Measurements from ENCODE around the gene DIAPH2.
A peak's percentile ranks its signal among the peaks of the same experiment; 100 is the strongest.

Gene DIAPH2

GRCh38 chrX:97547877-97548578 is 863.4 kb downstream of the DIAPH2 start:
- TF ChIP-seq POU2F2 (IDR thresholded peaks at IDR 0.05; ENCODE audit: low read depth, low read length) (no peak), PAX5 (IDR thresholded peaks at IDR 0.05; ENCODE audit: insufficient read depth, low read length, severe bottlenecking) (no peak), TAF1 (IDR thresholded peaks at IDR 0.05; ENCODE audit: low read depth, low read length) (no peak), POLR2A (IDR thresholded peaks at IDR 0.05; ENCODE audit: low read depth, low read length) (no peak), SPI1 (IDR thresholded peaks at IDR 0.05; ENCODE audit: low read depth, low read length) (no peak)
- no peak for FAIRE-seq
- no peak for DNase-seq (ENCODE audit: insufficient read length, low spot score)

DNA sequence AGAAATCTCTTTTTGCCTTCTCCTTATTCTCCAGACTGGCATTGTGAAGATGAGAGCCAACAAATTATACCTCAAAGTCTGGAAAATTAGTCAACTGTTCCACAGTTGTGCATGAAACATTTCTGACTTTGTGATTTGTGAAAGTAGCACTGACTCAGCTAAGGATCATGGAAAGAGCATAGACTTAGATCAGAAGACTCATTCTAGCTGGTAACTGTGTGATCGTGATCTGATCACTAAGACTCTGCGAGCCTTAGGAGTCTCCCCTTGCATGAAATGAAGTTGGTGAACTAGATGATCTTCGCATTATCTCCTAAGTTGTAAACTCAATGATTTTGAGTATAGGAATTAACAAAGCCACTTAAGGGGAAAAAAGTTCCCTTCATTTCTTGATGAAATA is 867.2 kb downstream of the DIAPH2 start:
- FAIRE-seq (no peak), DNase-seq (ENCODE audit: insufficient read length, low spot score) (no peak)
- no peak for TF ChIP-seq SPI1 (IDR thresholded peaks at IDR 0.05; ENCODE audit: low read depth, low read length)

- TF ChIP-seq POU2F2 (IDR thresholded peaks at IDR 0.05; ENCODE audit: low read depth, low read length), result no peak
- no peak for TF ChIP-seq POLR2A (IDR thresholded peaks at IDR 0.05; ENCODE audit: low read depth, low read length)
- FAIRE-seq, result no peak
- DNase-seq (ENCODE audit: insufficient read length, low spot score), result no peak
Observed at GRCh38 chrX:97553833-97554232, 869.2 kb downstream of the DIAPH2 start.

GRCh38 chrX:97556359-97556758 is 871.7 kb downstream of the DIAPH2 start:
- FAIRE-seq, result no peak
- TF ChIP-seq POLR2A (IDR thresholded peaks at IDR 0.05; ENCODE audit: low read depth, low read length), result no peak
- no peak for TF ChIP-seq TAF1 (IDR thresholded peaks at IDR 0.05; ENCODE audit: low read depth, low read length)
- TF ChIP-seq SPI1 (IDR thresholded peaks at IDR 0.05; ENCODE audit: low read depth, low read length), result no peak
- TF ChIP-seq POU2F2 (IDR thresholded peaks at IDR 0.05; ENCODE audit: low read depth, low read length), result no peak
- no peak for TF ChIP-seq POLR2AphosphoS5 (IDR thresholded peaks at IDR 0.05; ENCODE audit: low read depth, low read length)
- no peak for TF ChIP-seq PAX5 (IDR thresholded peaks at IDR 0.05; ENCODE audit: insufficient read depth, low read length, severe bottlenecking)

GRCh38 chrX:97563531-97564133 is 879.0 kb downstream of the DIAPH2 start:
- TF ChIP-seq POLR2AphosphoS5 (IDR thresholded peaks at IDR 0.05; ENCODE audit: low read depth, low read length) (no peak), TAF1 (IDR thresholded peaks at IDR 0.05; ENCODE audit: low read depth, low read length) (no peak)
- DNase-seq (ENCODE audit: insufficient read length, low spot score) (peak; percentile 11), FAIRE-seq (peak; percentile 45)

More at GRCh38 chrX:97556359-97556758, 871.7 kb downstream of the DIAPH2 start:
- no peak for DNase-seq (ENCODE audit: insufficient read length, low spot score)

DNA sequence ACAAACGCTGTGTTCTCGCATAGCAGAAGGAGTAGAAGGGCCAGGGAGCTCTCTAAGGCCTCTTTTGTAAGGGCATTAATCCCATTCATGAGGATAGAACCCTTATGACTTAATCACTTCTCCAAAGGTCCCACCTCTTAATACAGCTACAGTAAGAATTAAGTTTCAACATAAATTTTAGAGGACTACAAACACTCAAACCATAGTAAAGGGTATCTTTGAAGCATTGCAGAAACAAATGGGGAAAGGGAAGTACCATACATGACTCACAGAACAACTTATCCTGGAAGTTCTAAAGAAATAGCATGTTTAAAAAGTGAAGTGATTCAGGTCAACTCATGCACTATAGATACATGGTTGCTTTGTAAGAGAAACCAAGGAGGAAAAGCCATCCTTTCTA is 879.9 kb downstream of the DIAPH2 start:
- no peak for TF ChIP-seq SPI1 (IDR thresholded peaks at IDR 0.05; ENCODE audit: low read depth, low read length)
- TF ChIP-seq TAF1 (IDR thresholded peaks at IDR 0.05; ENCODE audit: low read depth, low read length), result no peak
- TF ChIP-seq PAX5 (IDR thresholded peaks at IDR 0.05; ENCODE audit: insufficient read depth, low read length, severe bottlenecking), result no peak
- TF ChIP-seq POLR2AphosphoS5 (IDR thresholded peaks at IDR 0.05; ENCODE audit: low read depth, low read length), result no peak
- TF ChIP-seq POU2F2 (IDR thresholded peaks at IDR 0.05; ENCODE audit: low read depth, low read length), result no peak
- TF ChIP-seq POLR2A (IDR thresholded peaks at IDR 0.05; ENCODE audit: low read depth, low read length), result no peak
- DNase-seq (ENCODE audit: insufficient read length, low spot score) (no peak), FAIRE-seq (no peak)

GRCh38 chrX:97587171-97587570 is 902.5 kb downstream of the DIAPH2 start:
- FAIRE-seq (no peak), DNase-seq (ENCODE audit: insufficient read length, low spot score) (no peak)
- TF ChIP-seq TAF1 (IDR thresholded peaks at IDR 0.05; ENCODE audit: low read depth, low read length), result no peak
- no peak for TF ChIP-seq POLR2AphosphoS5 (IDR thresholded peaks at IDR 0.05; ENCODE audit: low read depth, low read length)
- TF ChIP-seq POU2F2 (IDR thresholded peaks at IDR 0.05; ENCODE audit: low read depth, low read length), result no peak
- no peak for TF ChIP-seq POLR2A (IDR thresholded peaks at IDR 0.05; ENCODE audit: low read depth, low read length)
- no peak for TF ChIP-seq SPI1 (IDR thresholded peaks at IDR 0.05; ENCODE audit: low read depth, low read length)
- TF ChIP-seq PAX5 (IDR thresholded peaks at IDR 0.05; ENCODE audit: insufficient read depth, low read length, severe bottlenecking), result no peak

GRCh38 chrX:97594646-97595224 is 910.1 kb downstream of the DIAPH2 start:
- DNase-seq (ENCODE audit: insufficient read length, low spot score) (no peak), FAIRE-seq (no peak)
- no peak for TF ChIP-seq PAX5 (IDR thresholded peaks at IDR 0.05; ENCODE audit: insufficient read depth, low read length, severe bottlenecking)
- TF ChIP-seq POLR2AphosphoS5 (IDR thresholded peaks at IDR 0.05; ENCODE audit: low read depth, low read length), result no peak
- TF ChIP-seq POLR2A (IDR thresholded peaks at IDR 0.05; ENCODE audit: low read depth, low read length), result no peak
- no peak for TF ChIP-seq TAF1 (IDR thresholded peaks at IDR 0.05; ENCODE audit: low read depth, low read length)

- FAIRE-seq, result no peak
- TF ChIP-seq POLR2AphosphoS5 (IDR thresholded peaks at IDR 0.05; ENCODE audit: low read depth, low read length) (no peak), SPI1 (IDR thresholded peaks at IDR 0.05; ENCODE audit: low read depth, low read length) (no peak), PAX5 (IDR thresholded peaks at IDR 0.05; ENCODE audit: insufficient read depth, low read length, severe bottlenecking) (no peak), POLR2A (IDR thresholded peaks at IDR 0.05; ENCODE audit: low read depth, low read length) (no peak), POU2F2 (IDR thresholded peaks at IDR 0.05; ENCODE audit: low read depth, low read length) (no peak), TAF1 (IDR thresholded peaks at IDR 0.05; ENCODE audit: low read depth, low read length) (no peak)
- DNase-seq (ENCODE audit: insufficient read length, low spot score), result no peak
Observed at GRCh38 chrX:97597954-97598353, 913.3 kb downstream of the DIAPH2 start.

- no peak for TF ChIP-seq PAX5 (IDR thresholded peaks at IDR 0.05; ENCODE audit: insufficient read depth, low read length, severe bottlenecking)
- no peak for TF ChIP-seq POLR2A (IDR thresholded peaks at IDR 0.05; ENCODE audit: low read depth, low read length)
- FAIRE-seq (no peak), DNase-seq (ENCODE audit: insufficient read length, low spot score) (no peak)
Observed at GRCh38 chrX:97602465-97603258, 918.0 kb downstream of the DIAPH2 start.

Data from GM12891 (cell line).